ENCODE results near the gene SLC10A3.

The SLC10A3 gene

GRCh38 chrX:154440623-154441357, 49.6 kb downstream of the SLC10A3 start:
- TF ChIP-seq, protein P1, sequence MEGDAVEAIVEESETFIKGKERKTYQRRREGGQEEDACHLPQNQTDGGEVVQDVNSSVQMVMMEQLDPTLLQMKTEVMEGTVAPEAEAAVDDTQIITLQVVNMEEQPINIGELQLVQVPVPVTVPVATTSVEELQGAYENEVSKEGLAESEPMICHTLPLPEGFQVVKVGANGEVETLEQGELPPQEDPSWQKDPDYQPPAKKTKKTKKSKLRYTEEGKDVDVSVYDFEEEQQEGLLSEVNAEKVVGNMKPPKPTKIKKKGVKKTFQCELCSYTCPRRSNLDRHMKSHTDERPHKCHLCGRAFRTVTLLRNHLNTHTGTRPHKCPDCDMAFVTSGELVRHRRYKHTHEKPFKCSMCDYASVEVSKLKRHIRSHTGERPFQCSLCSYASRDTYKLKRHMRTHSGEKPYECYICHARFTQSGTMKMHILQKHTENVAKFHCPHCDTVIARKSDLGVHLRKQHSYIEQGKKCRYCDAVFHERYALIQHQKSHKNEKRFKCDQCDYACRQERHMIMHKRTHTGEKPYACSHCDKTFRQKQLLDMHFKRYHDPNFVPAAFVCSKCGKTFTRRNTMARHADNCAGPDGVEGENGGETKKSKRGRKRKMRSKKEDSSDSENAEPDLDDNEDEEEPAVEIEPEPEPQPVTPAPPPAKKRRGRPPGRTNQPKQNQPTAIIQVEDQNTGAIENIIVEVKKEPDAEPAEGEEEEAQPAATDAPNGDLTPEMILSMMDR (IDR thresholded peaks at IDR 0.05; ENCODE audit: low read depth, low read length, missing control alignments) = no peak
- H3K27me3 ChIP-seq (replicated peaks) = no peaks in the 10 kb centered on the region
- in situ Hi-C loops (cut with HindIII; ENCODE audit: low pct_ligation_motif_present, low sequenced_read_pairs) = no loop called here
- no peak for DNase-seq
- no peak overlapping the region for H3K27ac ChIP-seq
- no peak overlapping the region for H3K4me3 ChIP-seq (ENCODE audit: low read depth, low read length)
- H3K36me3 ChIP-seq (replicated peaks) = peaks cover 17% of the 10 kb centered on the region

DNA sequence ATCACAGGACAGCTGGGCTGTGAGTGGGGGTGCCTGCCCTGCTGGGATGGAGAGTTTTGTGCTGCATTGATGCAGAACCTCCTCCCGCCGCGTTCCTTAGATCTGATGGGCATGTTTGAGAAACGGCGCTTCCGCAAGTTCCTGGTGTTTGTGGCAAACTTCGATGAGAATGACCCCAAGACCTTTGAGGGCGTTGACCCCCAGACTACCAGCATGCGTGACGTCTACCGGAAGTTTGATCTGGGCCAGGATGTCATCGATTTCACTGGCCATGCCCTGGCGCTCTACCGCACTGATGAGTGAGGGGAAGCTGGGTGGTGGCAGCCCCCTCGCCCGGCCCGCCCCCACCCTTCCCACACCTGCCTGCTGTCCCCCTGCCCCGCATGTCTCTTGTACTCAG, 50.6 kb downstream of the SLC10A3 start:
- in situ Hi-C loops (cut with HindIII; ENCODE audit: low pct_ligation_motif_present, low sequenced_read_pairs) = no loop called here
- Histone ChIP-seq H3K36me3 (replicated peaks) (peaks cover 24% of the 10 kb centered on the region), H3K27ac (no peak overlapping the region), H3K27me3 (replicated peaks) (no peaks in the 10 kb centered on the region), H3K4me3 (ENCODE audit: low read depth, low read length) (no peak overlapping the region)
- no peak for DNase-seq
- TF ChIP-seq, protein P1 (IDR thresholded peaks at IDR 0.05; ENCODE audit: low read depth, low read length, missing control alignments) = no peak

DNA sequence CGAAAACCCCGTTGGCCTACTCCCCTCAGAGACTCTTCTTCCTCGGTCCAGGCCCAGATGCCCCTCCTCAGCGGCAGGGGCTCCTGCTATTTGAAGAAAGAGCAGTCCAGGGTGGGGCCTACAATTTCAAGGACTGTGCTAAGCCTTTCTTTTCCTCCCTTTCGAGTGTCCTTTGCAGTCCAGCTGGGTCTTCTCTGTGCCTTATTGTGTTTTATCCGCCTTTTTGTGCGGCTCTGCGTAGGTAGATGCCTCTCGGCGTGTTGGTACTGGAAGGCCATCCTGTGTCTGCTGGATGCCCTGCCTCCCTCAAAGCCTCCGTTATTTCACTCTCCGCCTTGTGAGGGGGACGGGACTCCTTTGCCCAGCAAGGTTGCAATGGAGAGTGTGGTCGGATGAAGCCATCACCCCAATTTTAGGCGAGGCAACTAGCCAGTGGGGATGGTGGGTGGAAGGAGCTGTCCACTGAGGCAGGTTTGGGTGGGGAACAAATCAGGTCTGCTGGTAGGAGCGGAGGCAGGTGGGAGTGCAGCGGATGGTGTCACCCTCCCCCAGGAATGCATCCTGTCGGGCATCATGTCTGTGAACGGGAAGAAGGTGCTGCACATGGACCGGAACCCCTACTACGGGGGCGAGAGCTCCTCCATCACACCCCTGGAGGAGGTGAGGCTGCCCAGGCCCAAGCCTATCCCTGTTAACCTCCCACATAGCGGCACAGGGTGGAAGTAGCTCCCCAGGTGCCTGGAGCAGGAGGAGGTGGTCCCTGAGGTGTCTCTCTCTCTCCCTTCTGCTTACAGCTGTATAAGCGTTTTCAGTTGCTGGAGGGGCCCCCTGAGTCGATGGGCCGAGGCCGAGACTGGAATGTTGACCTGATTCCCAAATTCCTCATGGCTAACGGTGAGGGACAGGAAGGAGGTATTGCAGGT, 52.2 kb downstream of the SLC10A3 start:
- Histone ChIP-seq H3K36me3 (replicated peaks) (peaks cover 24% of the 10 kb centered on the region), H3K27ac (no peak overlapping the region), H3K27me3 (replicated peaks) (no peaks in the 10 kb centered on the region), H3K4me3 (ENCODE audit: low read depth, low read length) (peak overlapping the region; percentile 71)
- in situ Hi-C loops (cut with HindIII; ENCODE audit: low pct_ligation_motif_present, low sequenced_read_pairs) = no loop called here
- TF ChIP-seq, protein P1 (IDR thresholded peaks at IDR 0.05; ENCODE audit: low read depth, low read length, missing control alignments) = no peak
- no peak for DNase-seq

All from brain microvascular endothelial cell (primary cell).